Endothelial cell of umbilical vein (primary cell): ENCODE measurements around the gene RGP1.

ENCODE experiments used
- EZH2 ChIP-seq: IDR thresholded peaks from 2 replicates; pipeline ENCODE4 v1.6.1; 2012; ENCODE audit warnings: borderline replicate concordance, low read depth, mild to moderate bottlenecking, moderate library complexity, low read length, inconsistent platforms; ENCODE audit not compliant: severe bottlenecking
- GATA2 ChIP-seq: IDR thresholded peaks from 2 replicates; pipeline ENCODE4 v1.7.0; 2011; ENCODE audit warnings: low read depth, mild to moderate bottlenecking, moderate library complexity, mixed read lengths, low read length; ENCODE audit not compliant: insufficient read length, insufficient read depth
- JUN ChIP-seq: IDR thresholded peaks from 2 replicates; pipeline ENCODE4 v1.6.1; 2011; ENCODE audit warnings: borderline replicate concordance, low read depth; ENCODE audit not compliant: insufficient read length, insufficient read depth
- MYC ChIP-seq: IDR thresholded peaks from one replicate; pipeline ENCODE4 v1.6.1; 2011; ENCODE audit warnings: mild to moderate bottlenecking, low read depth, low read length
- POLR2A ChIP-seq: IDR thresholded peaks from 2 replicates; pipeline ENCODE4 v1.6.1; 2012; ENCODE audit warnings: low read depth, mild to moderate bottlenecking, control low read depth, low read length
- POLR2AphosphoS5 ChIP-seq: IDR thresholded peaks from 2 replicates; pipeline ENCODE4 v1.6.1; 2012; ENCODE audit warnings: low read depth, mild to moderate bottlenecking, control low read depth, low read length, moderate library complexity; ENCODE audit not compliant: insufficient read depth
- TF ChIP-seq, protein P1 (sequence below), 2 donors: IDR thresholded peaks; 1 replicate in 1 of 2; 2 replicates in 1 of 2; pipeline ENCODE4 v1.5.1; 2011; ENCODE audit warnings: low read length in 2 of 2, mild to moderate bottlenecking in 2 of 2, moderate library complexity in 2 of 2, control low read depth in 1 of 2, inconsistent platforms in 1 of 2, low read depth in 1 of 2; ENCODE audit not compliant: insufficient read depth in 1 of 2; ENCODE audit errors: extremely low read depth in 1 of 2

DNA sequence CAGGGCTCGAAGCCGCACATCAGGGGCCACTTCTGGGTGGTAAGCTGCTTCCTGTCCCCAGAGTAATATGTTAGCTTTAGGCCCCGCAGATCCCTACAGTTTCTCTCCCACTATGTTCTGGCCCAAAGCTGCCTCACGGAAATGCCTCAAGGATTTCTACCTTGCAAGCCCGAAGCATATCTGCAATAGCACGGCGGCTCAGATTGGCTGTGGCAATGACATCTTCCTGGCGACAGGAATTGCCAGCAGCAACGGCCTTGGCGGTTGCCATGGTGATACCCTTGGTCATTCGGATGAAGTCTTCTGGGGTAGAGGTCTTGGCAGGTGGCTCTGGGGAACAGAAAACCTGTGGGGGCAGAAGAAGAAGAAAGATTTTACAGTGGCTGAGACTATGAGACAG, 49.1 kb upstream of the RGP1 start:
- TF ChIP-seq POLR2A = no peak
- TF ChIP-seq, protein P1, sequence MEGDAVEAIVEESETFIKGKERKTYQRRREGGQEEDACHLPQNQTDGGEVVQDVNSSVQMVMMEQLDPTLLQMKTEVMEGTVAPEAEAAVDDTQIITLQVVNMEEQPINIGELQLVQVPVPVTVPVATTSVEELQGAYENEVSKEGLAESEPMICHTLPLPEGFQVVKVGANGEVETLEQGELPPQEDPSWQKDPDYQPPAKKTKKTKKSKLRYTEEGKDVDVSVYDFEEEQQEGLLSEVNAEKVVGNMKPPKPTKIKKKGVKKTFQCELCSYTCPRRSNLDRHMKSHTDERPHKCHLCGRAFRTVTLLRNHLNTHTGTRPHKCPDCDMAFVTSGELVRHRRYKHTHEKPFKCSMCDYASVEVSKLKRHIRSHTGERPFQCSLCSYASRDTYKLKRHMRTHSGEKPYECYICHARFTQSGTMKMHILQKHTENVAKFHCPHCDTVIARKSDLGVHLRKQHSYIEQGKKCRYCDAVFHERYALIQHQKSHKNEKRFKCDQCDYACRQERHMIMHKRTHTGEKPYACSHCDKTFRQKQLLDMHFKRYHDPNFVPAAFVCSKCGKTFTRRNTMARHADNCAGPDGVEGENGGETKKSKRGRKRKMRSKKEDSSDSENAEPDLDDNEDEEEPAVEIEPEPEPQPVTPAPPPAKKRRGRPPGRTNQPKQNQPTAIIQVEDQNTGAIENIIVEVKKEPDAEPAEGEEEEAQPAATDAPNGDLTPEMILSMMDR (IDR thresholded peaks at IDR 0.05; ENCODE audit: extremely low read depth in 1 of 2, insufficient read depth in 1 of 2, low read depth in 1 of 2, low read length in 2 of 2) = no peak
- no peak for TF ChIP-seq POLR2AphosphoS5
- no peak for TF ChIP-seq EZH2
- no peak for TF ChIP-seq JUN
- no peak for TF ChIP-seq MYC
- TF ChIP-seq GATA2 = no peak
